Esophagus squamous epithelium (tissue), 4 donors: ENCODE data around the gene ACAP3.

Experiments
- POLR2A ChIP-seq, 4 donors: fragments of 450-650 bp; IDR thresholded peaks; one replicate each; pipeline ENCODE4 v1.6.1; 2017; ENCODE audit warnings: antibody characterized with exemption in 4 of 4, mild to moderate bottlenecking in 4 of 4, moderate library complexity in 3 of 4
- TF ChIP-seq, protein P1 (sequence below), 6 experiments: fragments of 450-650 bp in 4 of 6; fragments of 200-600 bp in 2 of 6; sonication (generic) in 2 of 6; IDR thresholded peaks; one replicate each; pipeline ENCODE4 v1.5.1; 2016 to 2019; ENCODE audit warnings: antibody characterized with exemption in 6 of 6, mild to moderate bottlenecking in 4 of 6, moderate library complexity in 4 of 6

DNA sequence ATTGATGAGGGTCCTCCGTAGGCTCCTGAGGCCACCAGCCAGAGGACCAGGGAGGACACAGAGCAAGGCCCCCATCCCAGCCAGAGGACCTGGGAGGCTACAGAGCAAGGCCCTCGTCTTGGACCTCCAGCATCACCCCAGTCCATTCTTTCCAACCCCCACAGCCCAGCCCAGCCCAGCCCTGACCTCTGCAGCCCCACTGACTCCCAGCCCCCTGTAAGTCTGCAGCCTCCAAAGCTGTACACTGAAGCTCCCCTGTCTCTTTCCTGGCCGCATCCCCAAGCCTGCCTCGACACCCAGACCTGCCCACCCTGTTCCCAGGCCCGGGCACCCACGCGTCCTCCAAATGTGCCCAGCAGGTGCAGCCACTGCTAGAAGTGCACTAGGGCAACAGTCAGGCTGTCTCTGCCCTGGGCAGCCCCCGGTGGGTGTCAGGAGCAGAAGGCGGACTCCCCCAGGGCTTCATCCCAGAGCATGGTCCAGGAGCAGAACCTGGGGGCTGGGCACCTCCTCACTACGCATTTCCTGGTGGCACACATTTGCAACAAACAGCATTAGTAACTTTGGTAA is 39.4 kb upstream of the ACAP3 start:
- TF ChIP-seq, protein P1, sequence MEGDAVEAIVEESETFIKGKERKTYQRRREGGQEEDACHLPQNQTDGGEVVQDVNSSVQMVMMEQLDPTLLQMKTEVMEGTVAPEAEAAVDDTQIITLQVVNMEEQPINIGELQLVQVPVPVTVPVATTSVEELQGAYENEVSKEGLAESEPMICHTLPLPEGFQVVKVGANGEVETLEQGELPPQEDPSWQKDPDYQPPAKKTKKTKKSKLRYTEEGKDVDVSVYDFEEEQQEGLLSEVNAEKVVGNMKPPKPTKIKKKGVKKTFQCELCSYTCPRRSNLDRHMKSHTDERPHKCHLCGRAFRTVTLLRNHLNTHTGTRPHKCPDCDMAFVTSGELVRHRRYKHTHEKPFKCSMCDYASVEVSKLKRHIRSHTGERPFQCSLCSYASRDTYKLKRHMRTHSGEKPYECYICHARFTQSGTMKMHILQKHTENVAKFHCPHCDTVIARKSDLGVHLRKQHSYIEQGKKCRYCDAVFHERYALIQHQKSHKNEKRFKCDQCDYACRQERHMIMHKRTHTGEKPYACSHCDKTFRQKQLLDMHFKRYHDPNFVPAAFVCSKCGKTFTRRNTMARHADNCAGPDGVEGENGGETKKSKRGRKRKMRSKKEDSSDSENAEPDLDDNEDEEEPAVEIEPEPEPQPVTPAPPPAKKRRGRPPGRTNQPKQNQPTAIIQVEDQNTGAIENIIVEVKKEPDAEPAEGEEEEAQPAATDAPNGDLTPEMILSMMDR (IDR thresholded peaks at IDR 0.05): no peak
- TF ChIP-seq POLR2A (IDR thresholded peaks at IDR 0.05): no peak
